ENCODE data around the gene CABLES1. TPM values are rescaled to one million over a fixed set of nuclear protein-coding genes. Genes with fewer than 3 reads are reported as not detected.

The CABLES1 gene
- total RNA-seq, 1 experiment from 2014 or later, result 11.8 TPM

GRCh38 chr18:23162473-23162872 lies 27.2 kb downstream of the CABLES1 start:
- H3K4me2 ChIP-seq, result no peak overlapping the region
- no peak for DNase-seq
- no peaks in the 10 kb centered on the region for H3K9me2 ChIP-seq (ENCODE audit: insufficient read depth)
- H3K27me3 ChIP-seq (ENCODE audit: insufficient read depth, low read depth), result no peaks in the 10 kb centered on the region
- POLR2A ChIA-PET (ENCODE audit: unreplicated experiment), result no interaction called here
- CTCF ChIA-PET, result no interaction called here
- H3F3A ChIP-seq (ENCODE audit: insufficient read depth, low read depth), result no peaks in the 10 kb centered on the region
- no peaks in the 10 kb centered on the region for H3K4me1 ChIP-seq (replicated peaks; ENCODE audit: insufficient read depth)
- H3K79me2 ChIP-seq (ENCODE audit: low read depth), result no peaks in the 10 kb centered on the region
- TF ChIP-seq CTCF (conservative IDR thresholded peaks at IDR 0.05) (no peak), EZH2 (IDR thresholded peaks at IDR 0.05; ENCODE audit: low read depth) (no peak)
- no peaks in the 10 kb centered on the region for H3K9me3 ChIP-seq (ENCODE audit: insufficient read depth, low read depth)
- intact Hi-C loops (cut with micrococcal nuclease; ENCODE audit: unreplicated experiment), result no loop called here
- no peak overlapping the region for H2AFZ ChIP-seq
- no TSS peak for BruUV-seq (replicated peaks)
- no peak overlapping the region for H3K27ac ChIP-seq
- no peaks in the 10 kb centered on the region for H4K20me1 ChIP-seq (ENCODE audit: insufficient read depth)
- H3K4me3 ChIP-seq, result no peak overlapping the region
- no peaks in the 10 kb centered on the region for H3K36me3 ChIP-seq (ENCODE audit: low read depth)

- no peak overlapping the region for H3K4me2 ChIP-seq
- no peaks in the 10 kb centered on the region for H3K4me1 ChIP-seq (replicated peaks; ENCODE audit: insufficient read depth)
- BruUV-seq (replicated peaks), result no TSS peak
- H3K27ac ChIP-seq, result no peak overlapping the region
- CTCF ChIA-PET, result interaction anchor here (0.7 kb wide), 1 partner anchor 33 kb away, joined by 3 read pairs; no protein-coding TSS in a partner anchor
- H3K79me2 ChIP-seq (ENCODE audit: low read depth), result no peaks in the 10 kb centered on the region
- no peak overlapping the region for H3K4me3 ChIP-seq
- H3K9me2 ChIP-seq (ENCODE audit: insufficient read depth), result no peaks in the 10 kb centered on the region
- no peak for TF ChIP-seq EZH2 (IDR thresholded peaks at IDR 0.05; ENCODE audit: low read depth)
- no peak overlapping the region for H2AFZ ChIP-seq
- no peak for DNase-seq
- H4K20me1 ChIP-seq (ENCODE audit: insufficient read depth), result no peaks in the 10 kb centered on the region
- no peaks in the 10 kb centered on the region for H3K27me3 ChIP-seq (ENCODE audit: insufficient read depth, low read depth)
- H3K9me3 ChIP-seq (ENCODE audit: insufficient read depth, low read depth), result no peaks in the 10 kb centered on the region
- intact Hi-C loops (cut with micrococcal nuclease; ENCODE audit: unreplicated experiment), result no loop called here
- POLR2A ChIA-PET (ENCODE audit: unreplicated experiment), result no interaction called here
- no peaks in the 10 kb centered on the region for H3K36me3 ChIP-seq (ENCODE audit: low read depth)
- H3F3A ChIP-seq (ENCODE audit: insufficient read depth, low read depth), result no peaks in the 10 kb centered on the region
These were observed 28.7 kb downstream of the CABLES1 start for GRCh38 chr18:23163786-23164533.

- Histone ChIP-seq H3K4me2 (no peak overlapping the region), H3K4me1 (replicated peaks; ENCODE audit: insufficient read depth) (no peaks in the 10 kb centered on the region), H3K36me3 (ENCODE audit: low read depth) (no peaks in the 10 kb centered on the region), H2AFZ (no peak overlapping the region), H3K27me3 (ENCODE audit: insufficient read depth, low read depth) (no peaks in the 10 kb centered on the region), H4K20me1 (ENCODE audit: insufficient read depth) (no peaks in the 10 kb centered on the region), H3K27ac (no peak overlapping the region), H3K9me3 (ENCODE audit: insufficient read depth, low read depth) (no peaks in the 10 kb centered on the region), H3K9me2 (ENCODE audit: insufficient read depth) (no peaks in the 10 kb centered on the region), H3F3A (ENCODE audit: insufficient read depth, low read depth) (no peaks in the 10 kb centered on the region), H3K4me3 (no peak overlapping the region), H3K79me2 (ENCODE audit: low read depth) (no peaks in the 10 kb centered on the region)
- intact Hi-C loops (cut with micrococcal nuclease; ENCODE audit: unreplicated experiment), result no loop called here
- CTCF ChIA-PET, result no interaction called here
- BruUV-seq (replicated peaks), result no TSS peak
- no peak for DNase-seq
- TF ChIP-seq CTCF (conservative IDR thresholded peaks at IDR 0.05) (no peak), EZH2 (IDR thresholded peaks at IDR 0.05; ENCODE audit: low read depth) (no peak)
- POLR2A ChIA-PET (ENCODE audit: unreplicated experiment), result no interaction called here
These were observed 30.2 kb downstream of the CABLES1 start for GRCh38 chr18:23165271-23166068.
